LHCN-M2 (cell line): ENCODE results near the gene HSP90B1. TPM values are rescaled to one million over a fixed set of nuclear protein-coding genes. Genes with fewer than 3 reads are reported as not detected.

ENCODE experiments used
- DNase-seq: peaks from one replicate; pipeline ENCODE4 v3.0.0-alpha.2; 2012; ENCODE audit warnings: low read depth
- total RNA-seq: library from RNA; depleted of rRNA; stranded (reverse); fragments of >200 nt; gene quantifications from 2 replicates; pipeline ENCODE4 v1.2.3, GENCODE V29; 2014; rRNA removed

Gene HSP90B1
- total RNA-seq, 1 experiment from 2014 or later: 592 TPM

DNA sequence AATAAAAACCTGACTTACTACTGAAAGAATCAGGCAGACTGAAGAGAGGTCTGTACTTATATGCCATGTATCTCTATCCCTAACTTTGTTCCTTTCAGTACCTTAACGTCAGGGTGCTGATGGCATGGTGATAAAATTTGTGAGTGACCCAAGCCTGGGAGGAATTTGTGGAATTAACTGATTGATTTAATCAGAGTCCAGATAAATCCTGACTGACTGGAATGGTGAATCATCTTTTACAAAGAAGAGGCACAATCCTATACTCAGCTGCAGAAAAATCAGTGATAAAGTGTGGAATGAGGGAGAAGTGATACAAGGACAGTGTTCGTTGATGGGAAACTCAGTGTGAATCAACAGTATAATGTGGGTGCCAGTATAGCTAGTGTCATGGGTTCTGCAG lies 39.2 kb downstream of the HSP90B1 start:
- no peak for DNase-seq

DNA sequence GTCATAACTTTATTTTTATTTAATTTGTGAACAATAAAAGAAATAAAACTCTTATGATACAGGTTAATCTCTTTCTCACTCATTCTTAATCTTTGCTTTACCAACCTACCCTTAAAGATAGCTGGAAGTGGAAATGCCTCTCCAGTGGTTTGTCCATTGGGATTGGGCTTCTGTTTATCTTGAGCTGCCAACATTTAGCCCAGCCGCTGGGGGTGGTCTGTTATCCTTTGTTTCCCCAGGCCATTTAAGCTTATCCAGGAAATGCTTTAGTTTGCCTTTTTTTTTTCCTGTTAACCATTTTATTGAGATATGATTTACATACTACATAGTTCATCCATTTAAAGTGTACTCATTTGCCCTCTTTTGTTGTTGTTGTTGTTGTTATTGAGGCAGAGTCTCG lies 43.7 kb downstream of the HSP90B1 start:
- DNase-seq: no peak

- no peak for DNase-seq
These were observed 45.2 kb downstream of the HSP90B1 start for GRCh38 chr12:103975368-103975767.

DNA sequence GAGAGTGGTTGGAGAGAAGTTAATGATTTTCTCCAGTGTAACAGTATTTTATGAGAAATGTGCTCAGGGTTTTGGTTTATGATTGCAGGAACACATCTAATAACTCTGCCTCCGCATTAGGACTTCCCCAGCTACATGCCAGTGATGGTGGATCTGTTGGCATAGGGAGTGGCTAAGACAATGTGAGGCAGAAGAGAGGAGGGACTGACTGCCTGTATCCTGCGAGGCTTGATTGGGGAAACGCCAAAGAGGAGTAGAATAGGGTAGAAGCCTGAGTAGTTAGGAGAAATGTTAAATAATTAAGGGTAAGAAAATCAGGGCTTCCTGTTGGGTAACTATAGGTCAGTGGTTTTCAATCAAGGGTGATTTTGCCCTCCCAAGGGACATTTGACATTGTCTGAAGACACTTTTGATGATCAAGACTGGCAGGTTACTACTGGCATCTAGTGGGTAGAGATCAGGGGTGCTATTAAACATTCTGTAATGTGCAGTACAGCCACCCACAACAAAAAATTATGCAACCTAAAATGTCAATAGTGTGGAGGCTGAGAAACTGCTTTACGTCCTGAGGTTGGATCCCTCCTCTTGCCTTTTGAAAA lies 48.3 kb downstream of the HSP90B1 start:
- DNase-seq: no peak

- peak; percentile 37 for DNase-seq
These were observed 56.6 kb downstream of the HSP90B1 start for GRCh38 chr12:103986829-103987228.

- peak; percentile 72 for DNase-seq
These were observed 64.0 kb downstream of the HSP90B1 start for GRCh38 chr12:103994235-103994634.

GRCh38 chr12:103996595-103996994 lies 66.4 kb downstream of the HSP90B1 start:
- no peak for DNase-seq

- no peak for DNase-seq
These were observed 67.2 kb downstream of the HSP90B1 start for GRCh38 chr12:103997286-103997900.

Other genes starting within 250 kb of the HSP90B1 start
- gene NT5DC3, start 89.2 kb upstream of the HSP90B1 start, total RNA-seq: 12.1 and 15.6 TPM in 2 replicates
- gene TDG, start 35.5 kb downstream of the HSP90B1 start, total RNA-seq: 16.5 and 18.2 TPM in 2 replicates
- gene GLT8D2, start 119.8 kb downstream of the HSP90B1 start, total RNA-seq: 42.0 and 47.1 TPM in 2 replicates
- gene HCFC2, start 134.1 kb downstream of the HSP90B1 start, total RNA-seq: 23.1 and 23.7 TPM in 2 replicates
- gene NFYB, start 207.8 kb downstream of the HSP90B1 start, total RNA-seq: 18.3 and 18.8 TPM in 2 replicates